GM13976 (cell line): ENCODE measurements around the gene ROM1.
A peak's percentile ranks its signal among the peaks of the same experiment; 100 is the strongest.

Experiments used
- DNase-seq: peaks from one replicate; pipeline ENCODE4 v3.0.0; 2012; ENCODE audit warnings: low spot score
- in situ Hi-C: fragments of 300-500 bp; cut with MboI; formaldehyde crosslinking; loops from one replicate; pipeline ENCODE4 v1.12.0; 2022; ENCODE audit warnings: low sequenced_read_pairs, mixed read lengths, inconsistent platforms; ENCODE audit not compliant: unreplicated experiment
- TF ChIP-seq, protein P1 (sequence below): IDR thresholded peaks from 2 replicates; pipeline ENCODE4 v1.5.1; 2012; ENCODE audit warnings: borderline replicate concordance, mild to moderate bottlenecking; ENCODE audit not compliant: insufficient read depth; ENCODE audit errors: extremely low read depth, missing control alignments, control extremely low read depth

Gene ROM1

DNA sequence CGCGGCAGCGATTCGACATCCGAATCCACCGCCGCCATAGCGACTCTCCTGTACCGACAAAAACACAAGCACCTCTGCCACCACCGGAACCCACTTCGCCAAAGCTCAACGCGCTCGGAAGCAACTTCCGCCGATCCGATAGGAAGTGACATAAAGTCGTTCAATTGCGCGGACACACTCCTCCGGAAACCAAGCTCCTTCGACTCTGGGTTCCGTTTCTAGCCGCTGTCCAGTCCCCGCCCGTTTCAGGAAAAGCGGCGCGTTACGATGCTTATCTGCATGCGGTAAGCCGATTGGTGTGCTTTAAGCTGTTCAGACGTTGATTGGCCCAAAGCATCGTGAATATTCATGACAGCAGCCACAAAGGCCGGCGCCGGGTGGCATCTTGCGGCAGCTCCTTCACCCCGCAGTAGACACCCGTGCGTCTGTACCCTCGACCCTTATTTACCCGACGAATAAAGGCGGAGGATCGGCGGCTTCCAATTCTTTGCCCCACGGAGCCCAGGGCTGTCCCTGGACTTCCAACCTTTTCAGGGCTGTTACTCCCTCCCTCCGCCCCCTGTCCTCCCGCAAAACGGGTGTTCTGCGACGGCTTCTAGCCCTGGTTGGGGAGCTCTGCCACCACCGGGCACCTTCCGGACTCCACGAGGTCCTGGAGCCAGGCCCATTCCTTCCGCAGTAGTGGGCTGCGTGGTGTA, 21.5 kb upstream of the ROM1 start, which contains the start of gene TUT1:
Gene TUT1, minus strand, starts transcription at position 76 of the 698 bp plus-strand sequence. Its CDS starts 38 bp downstream, at position 38.
- TF ChIP-seq, protein P1, sequence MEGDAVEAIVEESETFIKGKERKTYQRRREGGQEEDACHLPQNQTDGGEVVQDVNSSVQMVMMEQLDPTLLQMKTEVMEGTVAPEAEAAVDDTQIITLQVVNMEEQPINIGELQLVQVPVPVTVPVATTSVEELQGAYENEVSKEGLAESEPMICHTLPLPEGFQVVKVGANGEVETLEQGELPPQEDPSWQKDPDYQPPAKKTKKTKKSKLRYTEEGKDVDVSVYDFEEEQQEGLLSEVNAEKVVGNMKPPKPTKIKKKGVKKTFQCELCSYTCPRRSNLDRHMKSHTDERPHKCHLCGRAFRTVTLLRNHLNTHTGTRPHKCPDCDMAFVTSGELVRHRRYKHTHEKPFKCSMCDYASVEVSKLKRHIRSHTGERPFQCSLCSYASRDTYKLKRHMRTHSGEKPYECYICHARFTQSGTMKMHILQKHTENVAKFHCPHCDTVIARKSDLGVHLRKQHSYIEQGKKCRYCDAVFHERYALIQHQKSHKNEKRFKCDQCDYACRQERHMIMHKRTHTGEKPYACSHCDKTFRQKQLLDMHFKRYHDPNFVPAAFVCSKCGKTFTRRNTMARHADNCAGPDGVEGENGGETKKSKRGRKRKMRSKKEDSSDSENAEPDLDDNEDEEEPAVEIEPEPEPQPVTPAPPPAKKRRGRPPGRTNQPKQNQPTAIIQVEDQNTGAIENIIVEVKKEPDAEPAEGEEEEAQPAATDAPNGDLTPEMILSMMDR: no peak
- in situ Hi-C loops: no loop called here
- DNase-seq: peak; percentile 94

DNA sequence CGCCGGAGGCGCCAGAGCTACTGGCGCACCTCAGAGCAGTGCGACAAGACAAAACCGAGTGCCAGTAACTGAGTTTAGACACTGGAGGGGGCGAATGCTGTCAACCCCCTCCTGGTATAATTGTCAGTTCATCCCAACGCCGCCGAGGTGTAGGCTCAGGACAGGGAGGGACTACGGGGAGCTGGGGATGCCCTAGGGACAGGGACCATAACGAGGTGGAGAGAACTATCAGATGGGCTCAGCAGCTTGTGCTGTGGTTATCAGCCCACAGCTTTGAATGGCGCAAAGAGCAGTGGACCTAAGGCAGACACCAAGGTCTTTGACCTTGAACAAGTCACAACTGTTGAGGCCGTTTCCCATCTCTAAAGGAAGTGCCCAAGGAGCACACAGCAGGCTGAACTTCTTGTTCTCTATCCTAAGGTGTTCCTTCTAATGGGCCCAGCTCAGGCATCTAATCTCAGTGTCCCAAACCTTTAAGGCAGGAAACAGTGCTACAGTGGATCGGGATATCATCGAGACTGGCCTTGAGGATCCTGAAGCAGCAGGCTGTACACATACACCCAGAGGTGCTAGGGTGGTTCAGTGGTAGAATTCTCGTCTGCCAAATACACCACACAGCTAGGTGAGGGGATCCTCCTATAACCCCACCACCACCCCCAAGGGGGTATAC, 20.8 kb upstream of the ROM1 start:
- in situ Hi-C loops: no loop called here
- DNase-seq: no peak
- TF ChIP-seq, protein P1: no peak

DNA sequence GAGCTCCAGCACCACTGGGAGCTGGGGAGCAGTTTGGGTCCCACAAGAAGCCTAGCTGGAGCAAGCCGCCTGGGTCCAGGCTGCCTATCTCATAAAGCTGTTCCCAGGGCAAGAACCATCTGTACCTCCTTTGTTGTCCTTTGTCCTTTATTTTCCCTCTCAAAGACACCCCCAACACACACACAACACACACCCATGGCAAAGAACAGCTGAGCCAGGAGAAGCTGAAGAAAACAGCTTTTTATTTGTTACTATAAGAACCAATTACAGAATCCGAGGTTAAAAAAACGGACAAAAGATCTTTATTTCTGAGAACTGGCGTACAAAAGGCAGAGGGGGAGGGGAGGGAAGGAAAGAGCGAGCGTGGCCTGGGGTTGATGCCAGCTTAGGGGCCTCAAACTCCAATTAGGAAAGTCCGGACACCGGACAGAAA, 20.1 kb upstream of the ROM1 start:
- TF ChIP-seq, protein P1: no peak
- DNase-seq: no peak
- in situ Hi-C loops: no loop called here

DNA sequence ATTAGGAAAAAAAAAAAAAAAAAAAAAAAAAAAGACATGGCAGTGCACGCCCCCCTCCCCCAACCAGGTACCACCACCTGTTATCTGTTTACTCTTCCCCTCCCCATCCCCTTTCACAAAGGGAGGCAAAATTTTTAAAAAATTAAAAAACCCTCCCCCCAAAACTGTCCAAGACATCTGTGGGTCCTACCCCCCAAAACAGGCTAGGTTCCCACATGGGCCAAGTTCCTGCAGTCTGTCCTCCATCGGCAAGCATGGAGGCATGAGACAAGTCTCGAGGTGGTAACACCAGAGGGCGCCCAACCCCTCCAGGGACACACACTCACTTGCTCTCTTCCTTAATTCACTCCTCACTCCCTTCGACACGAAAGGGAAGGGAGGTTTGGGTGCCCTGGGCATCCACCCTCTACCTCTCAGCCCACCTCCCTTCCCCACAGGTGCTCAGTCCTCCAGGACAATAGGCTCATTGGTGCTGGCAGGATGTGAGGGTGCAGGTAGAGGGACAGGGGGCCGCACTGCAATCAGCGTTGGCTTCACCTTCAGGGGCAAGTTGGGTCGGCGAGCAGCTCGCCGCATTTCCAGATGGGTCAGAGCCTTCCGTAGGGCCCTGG, 19.5 kb upstream of the ROM1 start:
- peak; percentile 72 for DNase-seq
- in situ Hi-C loops: no loop called here
- TF ChIP-seq, protein P1: peak; percentile 61

DNA sequence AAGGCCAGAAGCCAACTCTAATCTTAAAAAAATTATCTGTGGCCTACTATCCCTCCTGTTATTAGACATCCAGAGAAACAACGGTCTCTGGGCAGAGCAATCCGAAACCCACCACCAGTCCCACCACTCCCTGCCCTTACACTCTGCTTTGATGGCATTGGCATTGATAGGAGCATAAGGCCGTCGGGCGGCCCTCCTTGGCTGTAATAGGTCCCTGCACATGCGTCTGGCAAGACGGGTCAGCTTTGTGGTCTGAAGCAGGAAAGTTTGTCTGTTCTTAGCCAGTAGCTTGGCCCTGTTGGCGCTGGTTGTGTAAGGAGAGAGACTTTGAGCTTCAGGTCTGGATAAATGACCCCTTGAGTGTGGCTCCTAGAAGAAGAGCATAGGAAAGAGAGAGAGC, 17.9 kb upstream of the ROM1 start:
- DNase-seq: no peak
- TF ChIP-seq, protein P1: no peak
- in situ Hi-C loops: no loop called here

DNA sequence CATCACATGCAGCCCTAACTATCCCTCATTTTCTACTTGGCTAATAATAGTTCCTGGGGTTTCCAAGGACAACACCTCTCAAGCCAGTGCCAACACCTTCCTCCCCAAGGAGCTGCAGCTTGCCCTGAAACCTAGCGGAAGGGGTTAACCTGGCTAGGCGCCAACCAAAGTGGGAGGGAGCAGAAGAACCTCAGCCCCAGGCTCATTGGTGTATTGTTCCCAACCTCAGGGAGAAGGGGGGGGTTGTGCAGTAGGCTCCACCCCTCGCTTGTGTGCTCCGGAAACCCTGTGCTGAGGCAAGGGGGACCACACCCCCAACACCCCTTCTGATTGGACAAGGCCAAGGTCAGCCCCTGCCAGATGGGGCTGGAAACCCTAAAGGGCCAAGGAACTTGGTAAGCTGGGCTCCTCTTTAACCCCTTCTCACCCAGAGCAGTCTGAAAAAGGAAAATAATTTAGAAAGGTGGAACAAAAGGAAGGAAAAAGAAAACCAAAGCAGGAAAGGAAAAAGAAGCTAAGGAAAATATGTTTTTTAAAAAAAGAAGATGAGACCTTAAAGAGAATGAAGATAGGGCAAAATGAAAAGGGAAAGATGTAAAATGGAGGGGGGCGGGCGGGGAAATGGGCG, 13.9 kb upstream of the ROM1 start:
- in situ Hi-C loops: no loop called here

More for the DNA sequence above, 13.9 kb upstream of the ROM1 start:
- TF ChIP-seq, protein P1: no peak
- peak; percentile 94 for DNase-seq
